Cardiac muscle cell (in vitro differentiated cells and primary cell): ENCODE data around the gene PHF21B. TPM values are rescaled to one million over a fixed set of nuclear protein-coding genes. Genes with fewer than 3 reads are reported as not detected.

Source experiments
- DNase-seq, 2 donors: peaks; one replicate each; pipeline versions ENCODE4 v3.0.0 to v3.0.0-alpha.2; 2010 to 2017; ENCODE audit warnings: low read depth in 1 of 2, low spot score in 1 of 2
- H3K27ac ChIP-seq: fragments of 200-600 bp; sonication (generic); 2 replicates; pipeline ENCODE4 v1.5.1; 2016
- H3K27me3 ChIP-seq: fragments of 200-600 bp; sonication (generic); 2 replicates; pipeline ENCODE4 v1.6.0; 2016; ENCODE audit warnings: control low read depth
- H3K36me3 ChIP-seq: fragments of 200-600 bp; sonication (generic); 2 replicates; pipeline ENCODE4 v1.5.1; 2016; ENCODE audit warnings: control low read depth
- H3K4me1 ChIP-seq: fragments of 200-600 bp; sonication (generic); 2 replicates; pipeline ENCODE4 v1.8.1; 2017; ENCODE audit warnings: low read depth, mild to moderate bottlenecking, mixed run types
- H3K4me3 ChIP-seq: fragments of 200-600 bp; sonication (generic); 2 replicates; pipeline ENCODE4 v1.5.1; 2016; ENCODE audit warnings: mild to moderate bottlenecking
- H3K9me3 ChIP-seq: fragments of 200-600 bp; sonication (generic); 2 replicates; pipeline ENCODE4 v1.5.1; 2017; ENCODE audit warnings: low read depth, mild to moderate bottlenecking, control low read depth
- CTCF ChIP-seq: IDR thresholded peaks from 2 replicates; pipeline ENCODE4 v1.5.1; 2012; ENCODE audit warnings: low read depth, mild to moderate bottlenecking, low read length
- polyA plus RNA-seq: library from polyadenylated mRNA; unstranded; fragments of >200 nt; fragmentation: Nextera tagmentation; extraction: Ambion mirVana; gene quantifications from 2 replicates; pipeline ENCODE4 v1.2.1, GENCODE V29; 2016
- total RNA-seq: library from RNA; depleted of rRNA; stranded (reverse); fragments of >200 nt; gene quantifications from 2 replicates; pipeline ENCODE4 v1.2.3, GENCODE V29; 2016

The PHF21B gene
- total and polyA plus RNA-seq, 2 experiments from 2014 or later, result 3.0 to 7.2 TPM

DNA sequence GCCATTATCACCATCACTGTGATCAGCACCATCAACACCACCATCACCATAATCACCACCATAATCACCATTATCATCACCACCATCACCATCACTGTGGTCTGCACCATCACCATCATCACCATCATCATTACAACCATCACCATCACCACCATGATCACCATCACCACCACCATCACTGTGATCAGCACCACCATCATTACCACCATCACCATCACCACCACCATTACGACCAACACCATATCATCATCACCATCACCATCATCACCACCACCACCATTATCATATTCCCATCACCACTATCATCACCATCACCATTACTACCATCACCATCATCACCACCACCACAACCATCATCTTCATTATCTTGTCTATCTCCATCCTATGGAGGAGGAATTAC, 125.2 kb downstream of the PHF21B start:
- H3K27ac ChIP-seq, result no peak overlapping the region
- TF ChIP-seq CTCF, result no peak
- no peaks in the 10 kb centered on the region for H3K9me3 ChIP-seq
- DNase-seq, result no peak
- H3K4me3 ChIP-seq, result no peak overlapping the region
- no peaks in the 10 kb centered on the region for H3K36me3 ChIP-seq
- H3K27me3 ChIP-seq, result no peaks in the 10 kb centered on the region
- no peaks in the 10 kb centered on the region for H3K4me1 ChIP-seq

GRCh38 chr22:44883011-44883421, 126.8 kb downstream of the PHF21B start:
- TF ChIP-seq CTCF, result no peak
- H3K36me3 ChIP-seq, result no peaks in the 10 kb centered on the region
- no peaks in the 10 kb centered on the region for H3K9me3 ChIP-seq
- DNase-seq, result no peak
- no peak overlapping the region for H3K27ac ChIP-seq
- no peak overlapping the region for H3K4me3 ChIP-seq
- no peaks in the 10 kb centered on the region for H3K27me3 ChIP-seq
- H3K4me1 ChIP-seq, result no peaks in the 10 kb centered on the region

DNA sequence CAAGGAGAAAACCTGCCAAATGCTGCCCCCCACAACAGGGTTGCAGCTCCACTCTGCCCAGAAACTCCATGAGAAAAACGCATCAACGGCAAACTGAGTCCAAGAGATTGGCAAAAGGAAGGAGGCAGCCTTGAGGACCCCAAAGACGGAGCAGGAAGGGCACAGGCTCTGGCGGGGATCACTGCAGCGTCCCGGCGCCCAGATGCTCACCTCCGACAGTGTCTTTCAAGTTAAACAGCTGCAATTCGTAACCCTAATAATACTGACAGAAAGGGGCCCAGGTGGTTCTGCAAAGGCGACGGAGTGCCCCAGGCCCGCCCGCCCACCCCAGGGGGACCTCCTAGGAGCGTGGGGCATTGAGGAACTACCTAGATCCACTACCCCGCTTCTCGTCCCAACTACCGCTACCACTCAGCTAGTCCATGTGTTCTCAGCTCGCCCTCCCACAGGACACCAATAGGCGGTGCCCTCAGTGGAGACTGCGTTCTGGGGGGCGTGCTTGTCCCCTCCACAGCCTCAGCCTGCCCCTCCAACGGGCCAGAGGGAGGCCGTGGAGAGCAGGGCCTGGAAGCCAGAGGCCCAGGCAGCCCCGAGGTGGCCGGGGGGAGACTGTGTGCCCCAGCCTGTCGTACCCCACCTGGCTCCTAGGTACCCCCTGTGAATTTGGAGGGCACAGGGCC, 127.4 kb downstream of the PHF21B start:
- no peaks in the 10 kb centered on the region for H3K4me1 ChIP-seq
- no peak overlapping the region for H3K27ac ChIP-seq
- DNase-seq, result no peak
- no peaks in the 10 kb centered on the region for H3K9me3 ChIP-seq
- TF ChIP-seq CTCF, result no peak
- H3K4me3 ChIP-seq, result no peak overlapping the region
- H3K36me3 ChIP-seq, result no peaks in the 10 kb centered on the region
- H3K27me3 ChIP-seq, result no peaks in the 10 kb centered on the region

DNA sequence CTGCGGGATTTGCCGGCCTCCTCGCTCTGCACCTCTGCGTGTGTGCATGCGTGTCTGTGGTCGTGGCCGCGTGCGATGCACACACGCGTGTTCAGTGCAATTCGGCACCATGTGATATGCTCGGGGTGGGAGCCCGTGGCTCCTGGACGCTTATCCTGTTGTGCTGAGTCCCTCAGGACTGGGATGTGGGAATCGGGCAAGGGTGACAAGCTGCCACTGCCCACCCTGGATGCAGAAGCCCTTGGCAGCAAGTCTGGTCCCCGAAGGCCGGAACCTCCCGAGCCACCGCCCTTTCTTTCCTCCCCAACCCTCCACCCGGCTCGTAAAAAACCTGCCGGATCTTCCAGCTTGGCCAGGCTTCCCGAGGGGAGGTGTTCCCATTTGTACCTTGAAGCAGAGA, 128.2 kb downstream of the PHF21B start:
- TF ChIP-seq CTCF, result no peak
- DNase-seq, result no peak
- Histone ChIP-seq H3K4me3 (no peak overlapping the region), H3K36me3 (no peaks in the 10 kb centered on the region), H3K4me1 (no peaks in the 10 kb centered on the region), H3K27me3 (no peaks in the 10 kb centered on the region), H3K9me3 (no peaks in the 10 kb centered on the region), H3K27ac (no peak overlapping the region)

GRCh38 chr22:44880610-44881290, 129.1 kb downstream of the PHF21B start:
- no peaks in the 10 kb centered on the region for H3K27me3 ChIP-seq
- no peak for DNase-seq
- H3K27ac ChIP-seq, result no peak overlapping the region
- no peaks in the 10 kb centered on the region for H3K4me1 ChIP-seq
- no peaks in the 10 kb centered on the region for H3K36me3 ChIP-seq
- no peak overlapping the region for H3K4me3 ChIP-seq
- no peaks in the 10 kb centered on the region for H3K9me3 ChIP-seq
- TF ChIP-seq CTCF, result no peak
